ENCODE data around the gene RHOD. TPM values are rescaled to one million over a fixed set of nuclear protein-coding genes. Genes with fewer than 3 reads are reported as not detected.

RHOD gene
- total RNA-seq, 1 experiment from 2014 or later: 0.57 TPM

GRCh38 chr11:67059671-67060070 lies 3.0 kb downstream of the RHOD start:
- DNase-seq (ENCODE audit: low read depth): no peak

- DNase-seq (ENCODE audit: low read depth): no peak
These were observed 3.5 kb downstream of the RHOD start for GRCh38 chr11:67060111-67060522.

DNA sequence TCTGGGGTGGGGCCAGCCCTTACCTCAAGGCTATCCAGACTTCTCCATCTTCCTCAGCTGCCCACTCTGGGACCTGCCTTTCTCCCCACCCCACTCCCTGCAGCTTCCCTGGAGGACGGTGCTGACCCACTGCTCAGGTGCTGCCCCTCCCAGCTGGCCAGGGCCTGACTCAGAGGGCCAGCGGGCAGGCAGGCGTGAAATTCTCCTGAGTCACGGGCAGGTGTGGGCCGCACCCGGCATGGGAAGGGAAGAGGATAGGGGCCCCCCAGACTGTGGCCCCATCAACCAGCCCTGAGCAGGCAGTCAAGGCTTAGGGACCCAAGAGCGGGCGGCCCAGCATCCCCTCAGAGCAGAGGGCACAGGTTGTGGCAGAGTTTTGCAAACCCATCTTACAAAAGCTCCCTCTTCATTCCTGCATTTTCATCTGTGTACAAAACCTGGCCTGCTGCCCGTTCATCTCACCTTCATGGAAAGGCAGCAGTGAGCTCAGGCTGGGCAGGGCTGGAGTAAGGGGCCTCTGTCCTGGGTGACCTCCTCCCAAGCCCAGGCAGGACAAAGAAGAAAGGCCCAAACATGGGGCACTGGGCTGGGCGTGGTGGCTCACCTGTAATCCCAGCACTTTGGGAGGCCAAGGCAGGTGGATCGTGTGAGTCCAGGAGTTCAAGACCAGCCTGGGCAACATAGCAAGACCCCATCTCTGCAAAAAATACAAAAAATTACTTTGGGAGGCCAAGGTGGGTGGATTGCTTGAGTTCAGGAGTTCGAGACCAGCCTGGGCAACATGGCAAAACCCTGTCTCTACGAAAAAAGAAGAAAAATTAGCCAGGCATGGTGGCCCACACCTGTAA lies 6.1 kb downstream of the RHOD start:
- no peak for DNase-seq (ENCODE audit: low read depth)

- DNase-seq (ENCODE audit: low read depth): no peak
These were observed 9.7 kb downstream of the RHOD start for GRCh38 chr11:67066333-67066709.

DNA sequence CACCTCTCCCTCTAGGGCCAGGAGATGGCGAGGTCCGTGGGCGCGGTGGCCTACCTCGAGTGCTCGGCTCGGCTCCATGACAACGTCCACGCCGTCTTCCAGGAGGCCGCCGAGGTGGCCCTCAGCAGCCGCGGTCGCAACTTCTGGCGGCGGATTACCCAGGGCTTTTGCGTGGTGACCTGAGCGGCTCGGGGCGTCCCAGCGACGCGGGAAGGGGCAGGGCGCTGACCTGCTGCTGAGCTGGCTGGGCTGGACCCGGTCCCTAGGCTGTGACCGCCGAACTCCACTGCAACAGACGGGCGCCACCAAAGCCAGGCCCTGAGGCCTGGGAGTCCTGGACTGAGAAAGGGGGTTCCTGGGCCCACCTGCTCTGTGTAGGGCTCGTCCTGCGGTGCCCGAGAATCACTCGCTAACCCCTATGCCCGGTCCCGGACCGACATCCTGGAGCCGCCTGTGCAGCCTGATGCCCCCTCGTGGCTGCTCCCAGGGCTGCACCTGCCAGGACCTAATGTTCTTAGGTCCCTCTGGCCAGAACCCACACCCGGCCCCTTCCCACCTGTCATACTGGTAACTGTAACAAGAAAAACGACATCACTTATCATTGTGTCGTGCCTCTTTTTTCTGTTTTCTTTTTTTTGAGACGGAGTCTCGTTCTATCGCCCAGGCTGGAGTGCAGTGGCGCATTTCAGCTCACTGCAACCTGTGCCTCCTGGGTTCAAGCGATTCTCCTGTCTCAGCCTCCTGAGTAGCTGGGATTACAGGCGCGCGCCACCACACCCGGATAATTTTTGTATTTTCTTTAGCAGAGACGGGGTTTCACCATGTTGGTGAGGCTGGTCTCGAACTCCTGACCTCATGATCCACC lies 15.0 kb downstream of the RHOD start:
- DNase-seq (ENCODE audit: low read depth): peak; percentile 33

GRCh38 chr11:67072295-67072694 lies 15.6 kb downstream of the RHOD start:
- no peak for DNase-seq (ENCODE audit: low read depth)

- DNase-seq (ENCODE audit: low read depth): no peak
These were observed 17.3 kb downstream of the RHOD start for GRCh38 chr11:67073908-67074307.

- no peak for DNase-seq (ENCODE audit: low read depth)
These were observed 19.6 kb downstream of the RHOD start for GRCh38 chr11:67076202-67076601.

DNA sequence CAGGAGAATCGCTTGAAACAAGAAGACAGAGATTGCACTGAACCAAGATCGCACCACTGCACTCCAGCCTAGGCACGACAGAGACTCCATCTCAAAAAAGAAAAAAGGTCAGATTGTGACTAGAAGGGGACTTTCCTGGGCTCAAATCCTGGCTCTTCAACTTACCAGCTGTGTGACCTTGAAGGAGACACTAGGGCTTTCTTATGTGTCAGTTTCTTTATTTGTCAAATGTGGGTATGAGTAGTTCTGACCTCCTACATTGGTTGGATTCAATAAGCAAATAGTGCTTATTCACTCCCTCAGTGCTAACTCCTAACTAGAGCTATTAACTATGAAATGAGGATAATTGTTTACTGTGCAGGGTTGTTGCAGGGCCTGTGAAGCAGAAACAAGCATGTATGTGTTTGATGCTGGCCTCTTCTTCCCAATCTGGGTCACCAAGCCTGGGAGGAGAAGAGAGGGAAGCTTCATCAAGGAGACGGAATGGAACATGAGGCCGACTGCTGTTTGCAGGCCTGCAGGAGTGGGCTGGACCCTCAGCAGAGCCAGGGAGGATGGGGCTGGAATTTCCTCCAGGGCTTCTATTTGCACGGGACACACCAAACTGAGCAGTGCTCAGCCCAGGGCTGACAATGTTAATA lies 22.5 kb downstream of the RHOD start:
- DNase-seq (ENCODE audit: low read depth): no peak

GRCh38 chr11:67082071-67082791 lies 25.6 kb downstream of the RHOD start:
- no peak for DNase-seq (ENCODE audit: low read depth)

DNA sequence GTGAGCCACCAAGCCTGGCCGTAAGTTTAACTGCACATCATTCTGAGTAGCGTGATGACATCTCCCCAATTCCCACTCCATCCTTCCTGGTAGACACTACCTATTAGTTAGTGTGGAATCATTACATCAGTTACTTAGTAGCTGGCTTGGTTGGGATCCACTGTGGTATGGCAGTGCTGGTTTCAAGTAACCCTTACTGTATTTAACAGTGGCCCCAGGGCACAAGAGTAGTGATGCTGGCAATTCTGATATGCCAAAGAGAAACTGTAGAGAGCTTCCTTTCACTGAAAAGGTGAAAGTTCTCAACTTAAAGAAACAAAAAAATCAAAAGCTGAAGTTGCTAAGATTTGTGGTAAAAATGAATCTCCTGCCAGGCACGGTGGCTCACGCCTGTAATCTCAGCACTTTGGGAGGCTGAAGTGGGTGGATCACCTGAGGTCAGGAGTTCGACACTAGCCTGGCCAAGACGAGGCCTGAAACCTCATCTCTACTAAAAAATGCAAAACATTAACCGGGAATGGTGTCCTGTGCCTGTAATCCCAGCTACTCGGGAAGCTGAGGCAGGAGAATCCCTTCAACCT lies 27.2 kb downstream of the RHOD start:
- DNase-seq (ENCODE audit: low read depth): no peak

DNA sequence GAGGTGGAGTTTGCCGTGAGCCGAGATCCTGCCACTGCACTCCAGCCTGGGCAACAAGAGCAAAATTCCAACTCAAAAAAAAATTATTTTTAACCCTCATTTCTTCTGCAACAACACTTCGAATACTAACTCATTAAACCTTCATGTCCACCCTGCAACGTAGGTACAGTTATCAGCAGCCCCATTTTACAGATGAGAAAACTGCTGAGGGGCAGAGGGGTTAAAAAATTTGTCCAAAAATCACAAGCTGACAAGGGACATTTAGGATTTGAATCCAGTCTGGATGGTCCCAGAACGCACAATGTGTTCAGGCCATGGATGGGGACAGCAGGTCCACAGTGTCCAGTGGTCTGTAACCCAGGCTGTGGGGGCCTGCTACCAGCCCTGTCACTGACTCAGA lies 29.0 kb downstream of the RHOD start:
- DNase-seq (ENCODE audit: low read depth): no peak

- no peak for DNase-seq (ENCODE audit: low read depth)
These were observed 34.1 kb downstream of the RHOD start for GRCh38 chr11:67090717-67091116.

GRCh38 chr11:67095214-67095507 lies 38.5 kb downstream of the RHOD start:
- no peak for DNase-seq (ENCODE audit: low read depth)

- DNase-seq (ENCODE audit: low read depth): no peak
These were observed 42.3 kb downstream of the RHOD start for GRCh38 chr11:67098799-67099429.

DNA sequence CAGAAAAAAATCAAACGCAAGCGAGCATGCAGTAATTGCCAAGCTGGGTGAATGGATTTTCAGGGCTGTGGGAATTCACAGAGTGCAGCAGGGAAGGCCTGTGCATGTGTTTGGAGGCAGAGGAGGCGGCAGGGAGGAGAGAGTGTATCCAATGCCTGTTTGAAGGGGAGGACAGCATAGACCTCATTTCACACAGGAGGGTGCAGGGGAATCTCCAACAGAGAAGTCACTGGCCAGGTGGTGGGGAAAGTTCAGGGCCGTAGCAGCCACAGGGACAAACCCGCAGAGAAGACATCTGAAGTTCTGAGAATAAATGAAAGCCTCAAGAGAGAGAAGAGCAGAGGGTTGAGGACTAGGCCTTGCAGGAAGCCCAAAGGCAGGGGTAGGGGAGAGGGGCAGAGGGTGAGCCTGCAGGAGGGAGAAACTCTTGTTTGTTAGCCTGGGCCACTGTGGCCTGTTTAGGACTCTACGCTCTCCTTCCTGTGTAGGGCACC lies 43.2 kb downstream of the RHOD start:
- DNase-seq (ENCODE audit: low read depth): no peak

DNA sequence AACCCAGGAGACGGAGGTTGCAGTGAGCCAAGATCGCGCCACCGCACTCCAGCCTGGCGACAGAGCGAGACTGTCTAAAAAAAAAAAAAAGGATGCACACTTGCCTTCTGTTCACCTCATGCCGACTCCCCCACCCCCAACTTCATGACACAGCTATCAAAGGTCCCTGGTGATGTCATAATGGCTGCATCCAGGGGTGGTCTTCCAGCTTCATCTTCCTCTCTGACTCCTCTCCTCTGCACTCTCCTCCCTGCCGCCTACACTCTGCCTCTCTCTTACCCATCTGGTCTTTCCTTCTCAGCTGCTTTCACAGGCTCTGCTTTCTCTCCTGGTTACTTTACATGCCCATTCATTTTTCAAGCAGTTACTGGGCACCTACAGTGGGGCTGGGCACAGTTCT lies 46.0 kb downstream of the RHOD start:
- DNase-seq (ENCODE audit: low read depth): no peak

DNA sequence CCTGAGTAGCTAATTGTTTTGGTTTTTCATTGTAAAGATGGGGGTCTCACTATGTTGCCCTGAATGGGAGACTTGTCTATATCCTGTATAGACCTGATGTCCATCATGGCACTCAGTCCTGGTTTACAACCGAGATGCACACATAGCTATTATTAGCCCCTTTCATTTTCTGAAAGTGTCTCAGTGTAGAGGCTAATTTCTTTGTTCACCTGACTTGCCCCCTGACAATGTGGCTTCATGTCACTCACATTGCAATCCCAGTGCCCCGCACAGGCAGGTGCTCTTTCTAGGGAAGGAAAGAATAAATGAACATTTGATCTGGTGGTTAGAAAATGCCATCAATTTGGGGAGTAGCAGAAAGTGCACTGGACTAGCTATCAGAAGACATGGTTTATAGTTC lies 49.3 kb downstream of the RHOD start:
- DNase-seq (ENCODE audit: low read depth): no peak

DNA sequence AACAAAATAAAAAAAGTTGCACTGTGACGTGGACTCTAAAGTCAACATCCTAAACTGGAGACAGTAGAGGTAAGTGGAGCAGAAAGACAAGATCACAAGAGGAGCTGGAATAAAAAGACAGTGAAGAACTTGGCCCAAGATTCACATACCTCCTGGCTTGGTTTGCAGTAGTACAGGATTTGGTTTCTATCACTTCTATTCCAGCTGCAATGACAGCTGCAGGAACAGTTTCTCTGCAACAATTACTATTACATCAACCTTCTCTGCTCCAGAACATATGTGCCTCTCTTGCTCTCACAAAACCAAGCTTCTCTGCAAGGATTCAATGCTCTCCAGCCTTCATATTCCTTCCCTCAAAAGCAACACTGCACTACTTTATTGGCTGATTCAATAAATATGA lies 54.6 kb downstream of the RHOD start:
- peak; percentile 45 for DNase-seq (ENCODE audit: low read depth)

DNA sequence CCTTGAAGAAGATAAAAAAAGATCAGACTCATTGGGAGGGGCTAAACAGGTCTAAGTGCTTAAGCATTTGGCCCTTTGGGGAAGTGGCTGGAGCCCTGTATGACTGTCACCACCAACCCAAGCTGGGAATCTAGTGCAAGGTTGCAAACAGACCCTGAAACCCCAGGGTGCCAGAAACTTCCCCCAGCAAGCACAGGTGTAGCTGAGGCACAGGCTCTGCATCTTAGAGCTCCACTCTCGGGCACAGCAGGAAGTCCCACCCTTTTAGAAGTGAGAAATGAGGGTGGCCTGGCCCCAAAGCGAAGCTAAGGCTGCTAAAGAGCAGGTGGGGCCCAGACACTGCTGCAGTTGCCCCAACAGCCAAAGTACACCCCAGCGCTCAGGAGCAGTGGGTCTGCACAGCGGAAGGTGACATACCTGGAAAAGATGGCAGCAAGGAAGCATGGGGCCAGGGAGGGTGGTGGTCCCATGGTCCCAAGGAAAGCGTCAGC lies 56.6 kb downstream of the RHOD start:
- no peak for DNase-seq (ENCODE audit: low read depth)

All from LHCN-M2 (cell line).